NT2/D1 (cell line): Measurements from ENCODE around the gene ARHGAP32.

Experiments
- SUZ12 ChIP-seq: IDR thresholded peaks from 2 replicates; pipeline ENCODE4 v1.6.1; 2011; ENCODE audit not compliant: insufficient read length, insufficient read depth; ENCODE audit errors: extremely low read depth
- YY1 ChIP-seq: IDR thresholded peaks from 2 replicates; pipeline ENCODE4 v1.6.1; 2011; ENCODE audit not compliant: insufficient read length, insufficient read depth
- ZNF274 ChIP-seq: IDR thresholded peaks from 2 replicates; pipeline ENCODE4 v1.6.1; 2011; ENCODE audit warnings: mild to moderate bottlenecking, low read depth, low read length

DNA sequence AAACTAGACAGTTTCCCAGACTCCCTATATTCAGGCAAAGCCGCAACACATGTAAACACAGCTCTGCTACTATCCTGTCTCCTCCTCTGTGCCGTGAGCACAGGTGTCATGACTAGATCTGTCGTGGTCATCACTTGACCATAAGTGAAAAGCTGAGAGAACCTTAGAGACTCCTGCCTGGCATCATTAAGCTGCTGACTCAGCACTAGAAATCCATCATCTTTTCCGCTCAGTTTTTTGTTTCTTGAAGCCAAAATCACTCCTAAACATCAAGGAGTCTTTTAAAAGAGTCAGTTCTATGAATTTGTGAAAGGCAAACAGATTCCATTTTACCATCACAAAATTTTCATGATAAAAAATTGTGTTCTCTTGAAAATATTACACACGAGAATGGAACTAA lies 147.0 kb downstream of the ARHGAP32 start:
- no peak for TF ChIP-seq YY1
- no peak for TF ChIP-seq ZNF274
- no peak for TF ChIP-seq SUZ12
